HG03520 (cell line): ENCODE measurements around the gene CIBAR2.
A peak's percentile ranks its signal among the peaks of the same experiment; 100 is the strongest.
"Not testable (repeated sequence)": the region's sequence is repeated elsewhere in the genome, so short reads cannot be mapped to it uniquely, and the experiment has no call there.

ENCODE experiments used
- ATAC-seq: cut with Tn5 transposase; IDR thresholded peaks from one replicate; pipeline ENCODE4 v1.9.1; 2021; ENCODE audit warnings: mild to moderate bottlenecking, moderate library complexity; ENCODE audit not compliant: unreplicated experiment

The CIBAR2 gene

DNA sequence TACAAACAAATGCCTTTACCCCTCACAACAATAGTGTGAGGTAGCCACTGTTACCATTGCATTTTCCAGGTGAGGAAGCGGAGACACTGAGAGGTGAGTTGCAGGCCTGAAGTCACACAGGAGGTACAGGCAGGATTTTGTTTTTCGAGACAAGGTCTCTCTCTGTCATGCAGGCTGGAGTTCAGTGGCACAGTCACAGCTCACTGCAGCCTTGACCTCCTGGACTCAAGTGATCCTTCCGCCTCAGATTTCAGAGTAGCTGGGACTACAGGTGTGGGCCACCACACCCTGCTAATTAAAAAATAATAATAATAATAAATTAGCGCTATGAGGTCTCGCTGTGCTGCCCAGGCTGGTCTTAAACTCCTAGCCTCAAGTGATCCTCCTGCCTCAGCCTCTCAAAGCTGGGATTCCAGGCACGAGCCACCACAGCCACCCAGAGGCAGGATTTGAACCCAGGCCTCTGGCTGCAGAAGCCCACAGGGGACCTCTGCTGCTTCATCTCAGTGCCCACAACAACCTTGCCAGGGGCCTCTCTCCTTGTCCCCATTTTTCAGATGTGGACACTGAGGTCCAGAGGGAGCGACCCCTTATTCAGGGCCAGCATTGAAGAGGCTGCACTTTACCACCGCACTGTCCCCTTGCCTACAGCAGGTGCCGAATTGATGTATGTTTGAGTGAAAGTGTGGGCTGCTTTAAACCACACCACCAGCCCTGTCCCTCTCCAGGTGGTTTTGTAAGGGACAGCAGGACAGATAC, 16.0 kb upstream of the CIBAR2 start:
- no peak for ATAC-seq

DNA sequence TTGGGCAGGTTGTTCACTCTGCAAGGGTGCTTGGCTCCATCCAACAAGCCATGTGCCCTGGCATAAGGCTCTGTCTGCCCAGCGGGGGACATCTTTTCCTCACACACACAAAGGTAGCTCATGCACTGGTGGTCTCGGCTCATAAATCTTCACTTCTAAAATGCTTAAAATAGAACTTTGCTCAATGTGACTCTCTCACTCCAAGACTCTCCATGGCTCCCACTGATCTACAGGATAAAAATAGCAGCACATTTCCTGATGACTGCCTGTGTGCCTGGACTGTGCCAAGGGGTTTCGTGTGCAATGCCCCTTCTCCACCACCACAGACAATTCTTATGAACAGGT, 15.1 kb upstream of the CIBAR2 start:
- no peak for ATAC-seq

- no peak for ATAC-seq
Measured at GRCh38 chr16:85126705-85127378, 14.6 kb upstream of the CIBAR2 start.

GRCh38 chr16:85126394-85126704, 14.1 kb upstream of the CIBAR2 start:
- no peak for ATAC-seq

DNA sequence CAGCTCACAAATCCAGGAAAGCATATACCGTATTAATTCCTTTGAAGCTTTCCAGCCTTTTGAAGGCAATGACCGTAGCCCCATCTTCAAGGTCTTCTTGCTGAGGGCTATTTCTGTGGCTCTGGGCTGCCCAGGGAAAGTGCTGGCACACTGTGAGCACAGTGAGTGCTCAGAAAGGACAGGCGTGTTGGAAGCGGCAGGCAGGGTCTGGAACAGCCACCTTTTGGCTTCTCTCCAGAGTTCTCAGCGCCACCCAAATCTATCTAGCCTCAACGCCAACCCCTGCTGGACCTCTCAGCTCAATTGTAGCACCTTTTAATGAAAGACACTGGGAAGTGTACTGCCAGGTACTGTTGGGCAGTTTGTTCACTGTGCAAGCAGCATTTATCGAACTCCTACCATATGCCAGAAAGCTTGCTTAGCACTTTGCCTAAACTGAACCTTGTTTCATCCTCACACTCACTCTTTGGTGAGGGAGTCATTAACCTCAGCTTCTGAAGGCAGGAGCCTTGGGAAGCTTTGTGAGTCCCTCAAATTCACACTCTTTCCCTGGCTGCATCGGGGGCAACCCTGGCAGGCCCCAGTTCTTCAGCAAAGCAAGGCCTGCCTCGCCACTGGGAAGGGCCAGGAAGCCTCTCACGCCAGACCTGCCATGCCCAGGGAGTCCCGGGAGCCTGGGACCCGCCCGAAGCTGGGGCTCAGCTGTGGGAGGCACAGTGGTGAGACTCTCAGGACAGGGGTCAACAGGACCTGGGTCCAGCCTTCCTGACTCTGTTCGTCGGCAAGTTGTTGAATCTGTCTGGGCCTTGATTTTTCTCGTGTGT, 13.5 kb upstream of the CIBAR2 start:
- ATAC-seq = no peak

DNA sequence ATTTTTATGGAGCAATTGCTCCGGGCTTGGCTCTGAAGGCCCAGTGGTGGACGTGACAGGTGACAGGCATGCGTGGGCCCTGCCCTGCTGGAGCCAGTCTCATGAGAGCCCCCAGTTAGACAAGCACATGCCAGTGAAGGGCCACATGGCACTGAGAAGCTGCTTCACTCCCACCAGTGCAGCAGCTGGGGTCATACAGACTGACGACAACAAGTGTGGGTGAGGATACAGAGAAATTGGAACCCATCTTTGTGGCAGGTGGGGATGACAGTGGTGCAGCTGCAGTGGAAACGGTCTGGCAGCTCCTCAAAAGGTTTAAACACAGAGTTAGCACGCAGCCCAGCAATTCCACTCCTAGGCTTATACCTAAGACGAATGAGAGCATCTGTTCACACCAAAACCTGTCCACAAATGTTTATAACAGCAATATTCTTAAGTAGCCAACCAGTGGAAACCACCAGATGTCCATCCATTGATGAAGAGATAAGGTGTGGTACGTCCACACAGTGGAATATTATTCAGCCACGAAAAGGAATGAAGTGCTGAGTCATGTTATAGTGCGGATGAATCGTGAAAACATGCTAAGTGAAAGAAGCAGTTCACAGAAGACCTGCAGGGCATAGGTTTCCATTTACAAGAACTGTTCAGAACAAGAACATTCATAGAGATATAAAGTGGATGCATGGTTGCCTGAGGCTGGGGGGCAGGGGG, 12.5 kb upstream of the CIBAR2 start:
- no peak for ATAC-seq

- no peak for ATAC-seq
Measured at GRCh38 chr16:85123891-85124635, 11.8 kb upstream of the CIBAR2 start.

DNA sequence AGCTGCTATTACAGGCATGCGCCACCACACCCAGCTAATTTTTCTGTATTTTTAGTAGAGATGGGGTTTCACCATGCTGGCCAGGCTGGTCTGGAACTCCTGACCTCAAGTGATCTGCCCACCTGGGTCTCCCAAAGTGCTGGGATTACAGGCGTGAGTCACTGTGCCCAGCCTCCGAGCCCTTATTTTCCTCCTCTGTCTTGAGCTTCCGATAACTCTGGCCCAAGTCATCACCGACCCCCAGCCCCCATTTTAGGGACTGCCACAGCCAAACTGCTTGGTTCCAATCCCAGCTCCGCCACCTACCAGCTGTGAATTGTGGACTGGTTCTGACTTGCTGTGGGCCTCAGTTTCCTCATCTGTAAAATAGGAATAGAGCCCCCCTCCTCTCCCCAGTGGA, 11.2 kb upstream of the CIBAR2 start:
- not testable (repeated sequence) for ATAC-seq

- no peak for ATAC-seq
Measured at GRCh38 chr16:85120006-85120340, 7.7 kb upstream of the CIBAR2 start.

- ATAC-seq = no peak
Measured at GRCh38 chr16:85117418-85117817, 5.1 kb upstream of the CIBAR2 start.

DNA sequence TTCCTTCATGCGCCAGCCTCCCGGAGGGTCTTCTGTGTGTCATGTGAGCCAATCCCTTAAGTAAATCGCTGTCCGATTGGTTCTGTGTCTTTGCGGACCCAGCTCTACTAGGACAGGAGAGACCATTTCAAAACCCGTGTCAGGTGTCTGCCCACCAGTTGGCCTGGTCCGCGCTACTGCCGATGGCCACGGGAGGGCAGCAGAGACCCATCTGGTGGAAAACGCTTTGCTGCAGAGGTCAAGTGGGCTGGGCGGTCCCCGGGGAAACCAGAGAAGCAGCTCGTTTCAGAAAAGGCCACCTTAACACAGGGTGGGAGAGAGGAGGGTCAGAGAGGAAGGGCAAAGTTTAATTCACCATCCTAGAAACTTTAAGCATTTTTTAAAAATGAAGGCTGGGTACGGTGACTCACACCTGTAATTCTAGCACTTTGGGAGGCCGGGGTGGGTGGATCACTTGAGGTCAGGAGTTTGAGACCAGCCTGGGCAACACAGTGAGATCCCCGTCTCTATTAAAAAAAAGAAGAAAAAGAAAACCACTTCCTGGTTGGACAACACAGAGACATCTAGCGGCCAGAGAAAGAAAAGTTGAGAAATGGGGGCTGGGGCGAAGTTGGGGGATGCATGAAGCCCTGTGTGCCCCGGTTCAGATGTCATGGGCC, 2.8 kb upstream of the CIBAR2 start:
- ATAC-seq = peak; percentile 51

- no peak for ATAC-seq
Measured at GRCh38 chr16:85113913-85114312, 1.6 kb upstream of the CIBAR2 start.

- ATAC-seq = no peak
Measured at GRCh38 chr16:85113168-85113733, 979 bp upstream of the CIBAR2 start.

DNA sequence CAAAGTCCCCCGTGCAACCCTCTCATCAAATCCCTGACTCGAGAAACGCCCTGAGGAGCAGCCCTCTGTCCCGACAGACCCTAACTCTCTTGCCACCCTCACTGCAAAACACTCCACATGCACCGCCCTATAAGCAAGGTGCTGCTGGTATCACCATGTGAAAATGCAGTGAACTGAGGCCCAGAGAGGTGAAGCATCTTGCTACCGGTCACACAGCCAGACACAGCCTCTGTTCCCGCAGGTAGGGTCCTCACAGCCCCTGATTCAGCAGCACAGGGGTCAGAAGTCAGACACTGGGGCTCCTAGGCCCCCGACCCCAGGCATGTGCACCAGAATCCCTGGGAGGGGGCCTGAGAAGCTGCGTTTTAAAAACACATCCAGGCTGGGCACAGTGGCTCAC, 1.1 kb downstream of the CIBAR2 start:
- no peak for ATAC-seq

- ATAC-seq = no peak
Measured at GRCh38 chr16:85110105-85110504, 2.2 kb downstream of the CIBAR2 start.

DNA sequence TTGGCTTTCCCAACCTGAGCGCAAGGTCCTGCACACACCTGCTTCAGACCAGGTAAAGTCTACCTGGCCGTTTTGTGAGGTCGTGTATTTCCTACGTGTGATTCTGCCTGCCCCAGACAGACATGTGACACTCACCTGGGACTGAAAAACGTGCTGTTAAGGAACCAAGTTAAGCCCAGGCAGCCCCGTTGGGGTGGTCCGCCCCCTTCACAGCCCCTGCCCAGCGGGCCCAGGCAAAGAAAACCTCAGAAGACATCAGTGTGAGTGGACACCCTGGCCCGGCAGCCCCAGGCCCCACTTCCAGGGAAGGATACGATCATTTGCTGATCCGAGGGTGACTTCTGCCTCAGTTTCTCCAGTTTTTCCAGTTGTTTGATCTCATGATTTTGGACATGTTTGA, 4.7 kb downstream of the CIBAR2 start:
- no peak for ATAC-seq

DNA sequence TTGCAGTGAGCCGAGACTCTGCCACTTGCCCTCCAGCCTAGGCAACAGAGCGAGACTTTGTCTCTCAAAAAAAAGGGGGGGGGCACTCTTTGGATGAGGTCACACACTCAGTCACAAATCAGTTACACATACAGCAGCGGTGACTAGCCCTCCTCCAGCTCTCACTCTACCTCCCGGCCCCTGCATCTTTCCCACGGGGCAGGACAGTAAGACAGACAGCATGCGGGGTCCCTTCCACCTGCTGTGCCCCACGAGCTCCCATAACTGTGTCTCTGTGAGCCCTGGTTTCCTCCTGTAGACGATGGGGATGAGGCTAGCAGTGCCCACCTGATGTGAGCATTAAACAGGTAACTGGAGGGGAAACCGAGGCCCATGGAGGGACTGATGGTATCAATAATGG, 5.2 kb downstream of the CIBAR2 start:
- no peak for ATAC-seq

DNA sequence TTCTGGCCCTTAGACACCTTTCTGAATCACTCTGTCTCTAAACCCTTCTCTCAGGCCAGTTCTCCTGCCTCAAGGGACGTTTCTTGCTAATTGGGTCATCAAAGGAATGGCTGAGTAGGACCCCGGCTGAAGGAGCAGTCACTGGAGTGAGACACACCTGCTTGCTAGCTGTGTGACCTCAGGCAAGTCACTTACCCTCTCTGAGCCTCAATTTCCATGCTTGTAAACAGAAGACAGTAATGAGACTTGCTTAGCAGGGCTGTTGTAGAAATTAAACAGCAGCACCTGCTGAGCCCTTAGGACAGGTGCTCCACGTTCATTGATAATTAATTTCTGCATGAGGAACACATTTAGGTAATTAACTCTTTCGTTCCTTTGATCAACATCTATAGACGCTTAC, 6.8 kb downstream of the CIBAR2 start:
- ATAC-seq = no peak

DNA sequence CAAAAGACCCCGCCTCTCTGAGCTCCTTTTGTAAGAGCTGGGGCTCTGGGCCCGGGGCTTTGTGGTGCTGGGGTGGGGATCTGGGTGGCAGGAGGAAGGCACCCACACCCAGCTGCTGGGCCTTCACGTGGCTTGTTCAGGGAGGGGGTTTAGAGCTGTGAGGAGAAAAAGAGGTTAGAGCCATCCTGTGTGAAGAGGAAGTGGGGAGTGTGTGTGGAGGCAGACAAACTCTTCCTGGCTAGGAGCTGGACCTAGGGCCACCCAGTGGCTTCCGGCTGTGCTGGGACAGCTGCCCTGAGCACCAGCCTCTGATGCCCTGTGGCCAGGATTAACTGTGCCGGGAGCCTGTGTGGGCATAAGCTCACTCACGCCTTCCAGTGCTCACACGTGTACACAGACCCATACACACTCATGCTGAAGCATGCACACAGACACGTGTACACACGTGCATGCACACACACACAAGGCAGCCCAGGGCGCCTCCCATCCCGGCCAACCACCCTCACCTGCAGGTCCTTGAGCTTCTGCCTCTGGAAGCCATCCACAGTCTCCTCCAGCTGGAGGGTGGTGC, 7.4 kb downstream of the CIBAR2 start:
- no peak for ATAC-seq

DNA sequence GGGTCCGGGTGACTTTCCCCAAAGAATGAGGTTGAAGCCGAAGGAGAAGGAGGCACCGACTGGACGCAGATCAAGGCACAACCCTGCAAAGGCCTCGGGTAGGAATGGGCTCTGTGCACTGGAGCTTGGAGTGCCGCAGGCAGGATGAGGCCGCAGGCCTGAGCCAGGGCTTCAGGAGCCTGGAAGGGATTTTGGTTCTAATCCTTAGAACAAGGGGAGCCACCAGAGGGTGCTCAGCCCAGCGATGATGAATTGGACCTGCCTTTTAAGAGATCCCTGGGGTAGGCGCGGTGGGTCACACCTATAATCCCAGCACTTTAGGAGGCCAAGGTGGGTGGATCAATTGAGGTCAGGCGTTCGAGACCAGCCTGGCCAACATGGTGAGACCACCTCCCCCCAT, 8.1 kb downstream of the CIBAR2 start:
- ATAC-seq = no peak
